HG03135 (cell line): ENCODE measurements around the gene ASB13.

ENCODE experiments used
- ATAC-seq: cut with Tn5 transposase; IDR thresholded peaks from one replicate; pipeline ENCODE4 v1.9.1; 2021; ENCODE audit warnings: mild to moderate bottlenecking, moderate library complexity; ENCODE audit not compliant: unreplicated experiment

ASB13 gene

DNA sequence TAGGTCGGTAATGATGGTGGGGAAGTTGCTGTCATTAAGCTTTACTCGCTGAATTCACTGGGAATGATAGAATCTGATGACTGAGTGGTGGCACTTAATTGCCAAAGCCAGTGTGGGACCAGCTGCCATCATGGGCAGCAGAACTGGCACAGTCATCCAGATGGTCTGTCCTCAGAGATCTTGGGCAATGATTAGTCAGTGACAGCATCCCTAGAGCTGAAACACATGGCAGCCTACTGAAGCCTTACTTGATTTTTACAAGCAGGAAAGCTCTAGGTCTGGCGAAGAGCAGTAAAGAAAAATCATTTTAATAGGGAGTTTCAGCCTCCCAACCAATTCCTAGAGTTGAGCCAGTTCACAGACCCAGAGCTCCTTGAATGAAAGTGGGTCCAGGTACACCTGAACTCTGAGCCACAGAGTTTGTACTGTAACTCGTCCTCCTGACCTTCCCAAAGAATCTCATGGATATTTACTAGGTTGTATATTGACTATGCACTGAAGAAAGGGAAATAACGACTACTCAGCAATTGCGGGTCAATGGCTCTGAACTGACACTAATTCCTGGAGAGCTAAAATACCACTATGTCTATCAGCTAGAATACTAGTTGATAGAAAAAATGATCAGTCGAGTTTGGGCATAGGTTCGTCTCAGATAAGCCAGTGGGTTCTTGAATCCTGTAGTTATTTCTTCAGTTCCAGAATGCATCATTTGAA, 4.4 kb upstream of the ASB13 start:
- no peak for ATAC-seq

DNA sequence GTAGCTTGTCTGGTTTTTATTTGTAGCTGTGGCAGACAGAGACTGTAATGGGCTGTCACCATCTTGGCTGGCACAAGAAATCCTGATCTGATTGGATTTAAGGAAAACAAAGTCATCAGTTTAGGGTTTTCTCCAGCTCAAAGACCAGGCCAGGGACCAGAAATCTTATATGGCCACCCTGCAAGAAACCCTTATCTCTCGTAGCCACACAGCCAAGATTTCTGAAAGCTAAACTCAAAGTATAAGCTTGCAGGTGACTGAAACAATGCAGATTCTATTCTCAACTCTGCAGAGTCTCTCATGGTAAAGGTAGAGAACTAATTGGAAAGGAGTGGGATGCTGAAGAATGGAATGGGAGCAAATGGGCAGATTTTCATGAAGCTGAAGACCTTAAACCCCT, 3.2 kb upstream of the ASB13 start:
- ATAC-seq = no peak

DNA sequence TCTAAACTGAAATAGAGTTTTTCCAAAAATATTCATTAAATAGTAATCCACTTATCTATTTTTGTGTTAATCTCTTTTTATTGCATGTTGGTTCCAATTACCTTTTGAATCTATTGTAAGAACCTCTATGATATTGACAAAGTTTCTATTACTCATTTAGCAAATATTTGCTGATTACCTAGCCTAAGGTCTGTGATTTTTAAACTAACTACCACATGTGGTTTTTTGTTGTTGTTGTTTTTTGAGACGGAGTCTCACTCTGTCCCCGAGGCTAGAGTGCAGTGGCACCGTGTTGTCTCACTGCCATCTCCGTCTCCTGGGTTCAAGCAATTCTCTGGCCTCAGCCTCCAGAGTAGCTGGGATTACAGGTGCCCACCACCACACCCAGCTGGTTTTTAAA, 2.0 kb upstream of the ASB13 start:
- ATAC-seq = no peak

DNA sequence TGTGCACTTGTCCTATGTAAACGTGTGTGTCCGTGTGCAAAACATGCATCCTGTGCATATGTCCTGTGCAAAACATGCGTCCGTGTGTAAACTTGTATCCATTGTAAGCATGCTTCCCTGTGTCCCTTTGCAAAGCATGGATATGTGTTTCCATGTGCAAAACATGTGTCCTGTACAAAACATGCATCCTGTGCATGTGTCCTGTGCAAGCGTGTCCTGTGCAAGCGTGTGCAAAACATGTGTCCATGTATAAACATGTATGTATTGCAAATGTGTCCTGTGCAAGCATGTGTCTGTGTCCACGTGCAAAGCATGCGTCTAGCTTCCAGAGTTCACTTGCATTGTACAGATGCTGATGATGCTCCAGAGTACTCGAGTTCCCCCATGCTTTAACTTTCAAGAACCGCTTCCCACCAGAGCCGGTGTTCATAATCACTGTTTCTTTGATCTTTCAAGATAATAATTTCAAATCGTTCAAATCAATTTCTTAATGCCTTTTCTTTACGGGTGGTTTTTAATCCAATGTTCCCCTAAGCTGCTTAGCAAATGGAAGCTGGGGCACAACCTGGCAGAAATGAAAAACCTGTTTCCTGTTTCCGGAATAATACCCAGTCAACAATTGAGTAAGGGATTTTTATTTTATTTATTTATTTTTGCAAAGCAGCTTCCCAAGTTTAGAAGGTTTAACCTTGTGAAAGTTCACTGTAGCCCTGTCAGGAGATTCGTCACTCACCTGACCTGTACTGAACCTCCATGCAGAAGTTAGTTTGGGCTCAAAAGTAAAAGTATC, 641 bp upstream of the ASB13 start:
- no peak for ATAC-seq

DNA sequence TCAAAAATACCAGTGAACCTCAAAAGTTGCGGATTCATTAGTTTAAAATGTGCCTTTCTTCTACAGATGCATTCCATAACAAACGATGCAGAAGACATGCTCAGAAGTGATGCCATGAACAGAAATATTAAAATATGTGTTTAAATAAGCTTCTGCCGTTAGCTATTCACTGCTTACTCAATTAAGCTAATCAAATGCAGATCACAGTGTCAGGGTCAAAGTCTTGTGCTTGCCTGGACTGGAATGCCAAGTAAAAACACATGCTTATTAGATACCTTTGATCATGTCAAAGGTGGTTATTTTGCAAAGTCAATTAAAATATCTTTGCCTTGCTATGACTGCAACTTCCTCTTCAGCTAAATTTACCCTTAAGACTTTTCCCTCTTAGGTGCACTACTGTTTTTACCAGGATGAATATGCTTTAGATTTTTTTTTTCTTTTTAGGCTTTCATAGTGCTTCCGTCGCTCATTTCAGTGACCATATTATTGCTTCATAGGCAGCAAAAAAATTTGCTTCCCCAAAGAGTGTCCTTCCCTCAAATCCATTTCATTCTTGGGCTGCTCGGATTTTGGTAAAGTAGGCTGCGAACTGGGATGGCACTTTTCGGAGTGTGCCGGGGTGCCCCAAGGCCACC, 905 bp downstream of the ASB13 start:
- ATAC-seq = no peak

DNA sequence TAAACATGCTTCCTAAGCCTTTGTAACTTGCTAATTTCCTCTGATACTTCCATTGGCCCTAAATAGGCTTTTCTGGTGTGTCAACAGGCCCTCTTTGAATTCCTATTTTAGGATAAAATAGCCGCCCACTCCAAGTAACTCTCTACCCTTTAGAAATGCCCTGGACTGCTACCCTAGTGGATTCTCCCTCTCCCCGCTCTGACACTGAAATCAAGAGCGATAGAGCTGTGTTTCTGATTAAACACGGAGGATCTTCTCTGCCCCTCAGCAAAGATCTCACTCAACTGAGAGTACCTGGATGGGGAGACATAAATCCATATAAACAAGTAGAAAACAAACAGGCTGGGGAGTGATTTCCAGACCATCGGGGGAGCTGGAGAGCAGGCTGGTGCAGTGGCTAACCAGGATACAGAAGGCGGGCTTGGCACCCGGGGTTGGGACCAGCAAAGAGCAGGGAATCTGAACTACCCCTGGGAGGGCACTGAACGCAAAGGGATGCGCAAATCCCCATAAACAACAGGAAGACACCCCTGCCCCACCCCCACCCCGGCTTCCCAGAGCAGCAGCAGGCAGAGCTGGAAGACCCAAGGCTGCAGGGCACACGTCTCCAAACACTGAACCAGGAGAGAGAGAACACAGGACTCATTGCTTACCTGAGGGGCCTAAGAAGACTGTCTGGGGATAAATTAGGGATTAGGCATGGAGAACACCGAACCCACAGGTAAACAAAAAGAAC, 2.5 kb downstream of the ASB13 start:
- no peak for ATAC-seq

DNA sequence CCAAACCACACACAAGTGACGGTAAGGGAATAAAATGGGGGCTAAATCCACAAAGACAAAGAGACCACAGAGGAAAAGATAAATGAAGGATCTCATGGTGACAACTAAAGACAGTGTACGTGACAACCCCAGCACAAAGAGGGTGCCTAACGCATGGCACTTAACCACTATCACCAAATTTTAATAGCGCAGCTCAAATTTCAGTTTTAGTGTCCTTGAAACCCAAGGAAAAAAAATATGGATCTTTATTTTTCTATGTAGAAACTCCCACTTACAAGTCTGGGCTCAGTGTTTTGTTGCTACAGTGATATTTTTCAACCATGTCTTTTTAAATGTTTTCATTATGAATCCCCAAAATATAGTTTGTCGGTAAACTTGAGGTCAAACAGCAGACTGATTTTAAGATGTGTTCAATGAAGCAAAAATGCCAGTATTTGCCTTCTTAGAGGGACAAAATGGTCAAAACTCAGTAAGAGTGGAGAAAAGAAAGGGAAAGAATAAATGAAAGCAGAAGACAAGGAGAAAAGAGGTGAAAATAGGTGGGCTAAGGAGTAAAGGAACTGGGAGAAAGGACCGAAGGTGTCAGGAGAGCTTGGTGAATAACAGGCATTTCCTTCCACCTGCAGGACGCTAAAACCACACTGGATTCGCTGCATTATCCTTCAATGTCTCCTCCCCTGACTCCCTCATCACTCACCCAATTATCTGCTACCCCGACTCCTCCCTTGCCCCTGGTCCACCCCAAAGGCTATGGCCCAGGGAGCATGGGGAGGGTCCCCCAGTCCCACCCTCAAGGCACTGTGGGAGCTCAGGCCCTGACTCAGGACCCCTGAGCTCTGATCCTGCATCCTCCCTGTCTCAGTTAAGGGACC, 3.5 kb downstream of the ASB13 start:
- ATAC-seq = no peak

DNA sequence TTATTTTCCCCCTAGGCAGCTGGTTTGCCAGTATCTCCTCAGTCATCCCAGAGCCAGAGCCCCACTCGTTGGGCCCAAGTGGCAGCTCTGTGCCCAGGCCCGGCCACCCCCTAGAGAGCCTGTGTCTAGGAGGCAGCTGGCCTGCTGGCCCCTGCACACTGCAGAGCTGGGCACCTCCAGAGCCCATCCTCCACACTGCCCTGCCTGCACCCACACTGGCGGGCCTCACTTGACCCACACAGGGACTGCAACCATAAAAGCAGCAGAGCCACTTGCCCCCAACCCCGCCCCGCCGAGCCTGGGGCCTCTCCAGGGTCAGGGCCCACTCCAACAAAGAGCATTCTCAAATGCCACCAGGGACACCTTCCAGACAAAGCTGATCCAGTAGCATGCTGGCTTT, 5.4 kb downstream of the ASB13 start:
- no peak for ATAC-seq

DNA sequence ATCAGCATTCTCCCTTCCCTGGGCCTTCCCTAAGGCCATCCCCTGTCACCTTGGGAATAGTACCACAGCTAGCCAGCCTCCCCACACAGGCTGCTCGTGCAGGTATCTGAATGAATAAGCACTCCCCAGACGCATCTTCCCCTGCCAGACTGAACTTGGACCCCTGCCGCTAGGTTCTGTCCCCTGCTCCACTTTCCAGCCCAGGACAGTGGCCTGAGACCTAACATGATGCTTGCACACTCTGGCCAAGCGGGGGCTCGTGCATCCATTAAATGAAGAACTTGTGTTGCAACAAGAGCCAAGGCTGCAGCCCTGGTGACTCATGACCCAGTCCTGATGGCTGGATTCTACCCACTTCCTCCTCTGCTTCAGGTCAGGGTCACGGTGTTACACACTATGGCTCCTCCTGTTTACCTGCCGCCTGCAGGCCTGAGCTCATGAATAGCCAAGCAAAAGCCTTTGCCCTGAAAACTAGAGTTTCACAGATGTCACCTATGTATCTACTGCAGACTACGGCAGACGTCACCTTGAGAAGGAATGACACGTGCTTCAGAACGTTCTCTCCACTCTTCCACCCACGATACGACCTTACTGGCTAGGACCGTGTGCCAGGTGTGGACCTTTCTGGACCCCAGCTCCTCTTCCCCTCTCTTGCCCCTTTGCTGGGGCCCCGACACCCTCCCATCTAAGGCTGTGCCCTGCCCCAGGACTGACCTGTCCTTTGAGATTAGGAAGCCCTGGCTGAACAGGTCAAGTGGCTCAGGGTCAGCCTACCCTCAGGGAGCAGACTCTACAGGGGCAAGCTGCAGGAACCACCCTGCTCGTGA, 6.5 kb downstream of the ASB13 start:
- ATAC-seq = peak; percentile 50

DNA sequence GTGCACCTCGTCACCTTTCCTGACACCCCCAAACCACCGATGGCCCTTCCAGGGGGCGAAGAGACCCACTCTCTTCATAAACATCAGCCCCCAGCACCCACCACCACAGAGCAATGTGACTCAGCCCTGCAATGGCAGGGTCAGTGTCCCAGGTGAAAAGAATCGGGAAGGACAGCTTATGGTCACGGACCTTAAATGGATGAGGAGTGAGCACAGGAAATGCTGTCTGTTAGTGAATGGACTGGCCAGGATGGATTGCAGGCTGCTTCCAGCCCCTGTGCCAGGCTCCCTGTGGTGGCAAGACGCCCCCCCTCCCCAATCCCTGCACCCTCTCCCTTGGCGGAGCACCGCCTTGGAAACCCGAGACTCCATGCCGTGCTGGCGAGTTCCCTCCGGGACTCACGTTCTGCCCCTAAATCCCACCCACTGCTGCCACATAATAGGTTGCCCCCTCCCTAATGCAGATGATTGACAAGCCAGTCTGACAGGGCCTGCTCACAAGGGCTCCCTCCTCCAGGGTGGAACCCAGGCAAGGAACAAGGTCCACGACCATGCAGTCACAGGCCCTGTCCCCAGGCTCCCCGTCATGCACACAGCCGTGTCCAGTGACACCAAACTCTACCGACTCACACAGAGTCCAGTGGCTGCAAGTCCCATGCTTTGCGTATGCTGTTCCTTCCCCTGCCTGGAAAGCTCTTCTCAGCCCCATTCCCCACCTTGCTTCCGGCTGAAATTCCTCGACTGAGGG, 7.3 kb downstream of the ASB13 start:
- ATAC-seq = no peak

DNA sequence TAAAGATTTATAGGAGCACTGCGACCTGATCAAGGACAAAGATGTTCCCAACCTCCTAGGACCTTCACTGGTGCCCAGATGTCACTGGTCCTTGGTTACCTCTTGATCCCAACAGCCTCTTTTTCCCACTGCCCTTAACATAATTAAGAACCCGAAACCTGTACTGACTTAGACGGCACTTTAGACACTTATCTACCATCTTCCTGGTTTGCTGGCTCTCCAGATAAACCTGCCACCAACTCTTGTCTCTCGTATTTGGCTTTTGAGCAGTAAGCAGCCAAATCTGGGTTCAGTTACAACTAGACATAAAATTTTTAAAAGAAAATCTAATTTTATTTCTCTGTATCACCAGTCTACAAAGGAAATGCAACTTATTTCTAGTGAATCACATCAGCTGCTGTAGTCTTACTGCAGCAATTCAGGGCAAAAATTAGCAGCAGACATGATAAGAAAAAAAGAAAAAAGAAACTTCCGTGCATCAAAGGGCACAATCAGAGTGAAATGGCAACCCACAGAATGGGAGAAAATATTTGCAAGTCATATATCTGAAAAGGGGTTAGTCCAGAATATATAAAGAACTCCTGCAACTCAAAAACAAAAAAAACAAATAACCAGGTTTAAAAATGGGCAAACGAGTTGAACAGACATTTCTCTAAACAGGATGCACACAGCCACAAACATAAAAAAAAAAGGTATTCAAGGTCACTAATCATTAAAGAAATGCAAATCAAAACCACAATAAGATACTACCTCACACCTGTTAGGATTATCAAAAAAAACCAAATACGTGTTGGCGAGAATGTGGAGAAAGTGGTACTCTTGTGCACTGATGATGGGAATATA, 9.4 kb downstream of the ASB13 start:
- ATAC-seq = no peak

DNA sequence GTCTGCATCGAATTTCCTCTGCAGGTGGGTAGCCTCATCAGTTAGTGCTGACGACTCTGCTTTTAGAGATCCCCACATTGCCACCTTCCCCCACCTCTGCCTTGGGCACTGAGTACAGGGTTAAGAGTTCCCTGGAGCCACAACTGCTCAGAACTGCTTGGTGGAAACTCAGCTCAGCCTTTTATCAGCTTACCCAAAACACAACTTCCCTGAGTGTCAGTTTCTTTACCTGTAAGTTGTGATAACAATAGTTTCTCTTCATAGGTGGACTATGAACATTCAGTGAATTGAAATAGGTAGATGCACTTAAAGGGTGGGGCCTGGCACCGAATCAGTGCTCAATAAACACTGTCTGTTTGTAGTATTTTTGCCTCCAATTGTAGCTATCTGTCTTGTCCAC, 11.3 kb downstream of the ASB13 start:
- no peak for ATAC-seq

DNA sequence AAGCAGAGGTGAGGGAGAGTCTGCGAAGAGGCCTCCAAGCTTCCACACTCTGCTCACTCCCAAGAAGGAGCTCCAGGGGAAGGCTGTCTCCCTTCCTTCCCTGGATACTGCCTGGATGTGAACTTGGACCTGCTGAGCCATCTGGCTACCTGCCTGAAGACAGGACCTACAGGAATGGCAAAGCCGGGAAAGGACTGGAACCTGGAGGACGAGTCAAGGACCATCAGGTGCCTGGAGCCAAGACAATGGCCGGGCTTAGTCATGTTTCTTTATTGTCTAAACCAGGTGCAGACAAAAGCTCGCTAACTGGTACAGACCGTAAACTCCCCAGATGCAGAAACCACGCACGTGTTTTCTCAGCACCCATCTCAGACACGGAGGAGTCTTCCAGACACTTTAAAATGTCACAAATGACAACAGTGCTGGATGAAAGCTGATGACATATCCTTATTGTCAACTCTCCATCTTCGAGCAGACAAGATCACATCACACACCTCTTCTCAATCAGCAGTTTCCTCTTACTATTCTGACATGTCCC, 12.1 kb downstream of the ASB13 start:
- no peak for ATAC-seq

DNA sequence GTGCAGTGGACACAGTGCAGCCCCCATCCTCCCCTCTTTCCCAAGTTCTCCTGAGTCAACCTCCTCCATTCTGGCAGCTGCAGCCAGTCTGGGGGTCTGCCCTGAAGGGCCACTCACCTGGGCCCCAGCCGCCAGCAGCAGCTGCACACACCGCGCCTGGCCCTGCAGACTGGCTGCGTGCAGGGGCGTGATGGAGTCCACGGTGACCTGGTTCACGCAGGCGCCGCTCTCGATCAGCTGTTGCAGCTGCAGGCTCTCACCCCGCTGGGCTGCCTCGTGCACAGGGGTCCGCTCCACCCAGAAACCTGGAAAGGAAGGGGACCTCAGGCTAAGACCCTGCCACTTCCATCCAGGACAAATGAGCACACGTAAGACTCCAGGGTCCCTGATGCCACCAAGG, 13.6 kb downstream of the ASB13 start:
- no peak for ATAC-seq

DNA sequence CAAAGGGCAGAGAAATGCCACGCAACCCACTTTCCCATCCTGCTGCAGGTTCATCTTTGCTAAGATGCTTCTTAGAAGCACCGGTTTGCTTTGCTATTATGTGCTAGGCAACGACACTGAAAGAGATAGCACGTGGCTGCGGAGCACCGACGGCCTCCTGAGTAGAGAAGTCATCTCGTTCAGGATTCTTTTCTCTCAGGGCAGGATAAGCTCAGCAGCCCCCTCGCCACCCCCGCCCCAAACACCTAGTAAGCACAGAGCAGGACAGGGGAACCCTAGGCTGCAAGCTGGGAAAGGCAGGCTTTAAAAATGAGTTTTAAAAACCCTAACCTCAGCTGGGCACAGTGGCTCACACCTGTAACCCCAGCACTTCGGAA, 15.0 kb downstream of the ASB13 start:
- no peak for ATAC-seq

DNA sequence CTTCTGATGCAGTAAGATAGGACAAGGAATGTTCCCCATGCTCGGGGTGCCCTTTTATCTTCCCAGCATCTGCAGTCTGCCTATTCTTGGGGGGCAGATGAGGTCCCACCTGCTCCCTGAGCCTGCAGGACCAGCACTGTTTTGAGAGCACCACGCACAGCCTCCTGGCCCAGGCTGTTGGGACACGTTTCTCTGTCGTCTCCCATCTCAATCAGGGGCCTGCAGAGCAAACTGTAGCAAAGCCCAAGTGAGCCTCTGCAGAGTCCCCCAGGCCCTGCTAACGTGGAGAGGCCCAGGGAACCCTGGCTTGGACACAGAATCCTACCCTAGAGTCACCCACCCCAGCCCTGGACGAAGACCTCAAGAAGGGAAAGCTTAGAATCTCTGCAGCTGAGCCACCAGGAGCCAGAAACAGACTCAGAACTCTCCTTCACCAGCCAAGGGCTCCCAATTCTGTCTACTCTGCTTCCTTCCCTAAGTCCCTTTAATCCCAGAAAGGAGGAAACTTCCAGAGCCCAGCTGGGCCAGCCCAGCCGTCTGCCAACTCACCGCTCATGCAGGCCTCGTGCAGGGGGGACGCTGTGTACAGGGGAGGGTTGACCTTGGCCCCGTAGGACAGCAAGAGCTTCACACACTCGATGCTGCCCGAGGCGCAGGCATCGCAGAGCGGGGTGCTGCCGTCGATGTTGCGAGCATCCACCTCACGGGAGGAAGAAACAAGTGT, 15.6 kb downstream of the ASB13 start:
- no peak for ATAC-seq

DNA sequence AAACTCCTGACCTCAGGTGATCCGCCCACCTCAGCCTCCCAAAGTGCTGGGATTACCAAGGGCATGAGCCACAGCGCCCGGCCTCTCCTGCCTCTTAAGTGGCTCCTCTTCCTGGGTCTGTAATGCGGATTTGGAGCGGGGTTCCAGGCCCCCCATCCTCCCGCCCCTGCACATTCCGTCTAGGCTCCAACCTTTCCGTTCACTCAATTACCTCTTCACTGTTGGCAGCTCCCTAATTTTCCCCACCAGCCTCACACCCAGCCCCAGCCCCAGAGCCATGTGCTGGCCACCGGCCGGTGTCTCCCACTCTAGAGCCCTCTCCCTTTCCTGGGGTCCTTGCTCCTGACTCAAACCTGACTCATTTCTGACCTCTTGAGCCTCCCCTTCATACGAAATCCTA, 16.6 kb downstream of the ASB13 start:
- no peak for ATAC-seq
